Jurkat, Clone E6-1 (cell line): ENCODE results near the gene ABCC3.
A peak's percentile ranks its signal among the peaks of the same experiment; 100 is the strongest.
"Not testable (repeated sequence)": the region's sequence is repeated elsewhere in the genome, so short reads cannot be mapped to it uniquely, and the experiment has no call there.

Experiments
- DNase-seq: peaks from one replicate; pipeline ENCODE4 v3.0.0-alpha.2; 2011; ENCODE audit warnings: low read depth, low spot score
- H3K4me3 ChIP-seq: 2 replicates; pipeline ENCODE4 v1.5.1; 2011; ENCODE audit warnings: mild to moderate bottlenecking, low read length, control low read depth, moderate library complexity

ABCC3 gene

GRCh38 chr17:50690887-50691549 is 56.3 kb downstream of the ABCC3 start:
- no peak for DNase-seq
- no peak overlapping the region for H3K4me3 ChIP-seq

- H3K4me3 ChIP-seq = no peak overlapping the region
- DNase-seq = no peak
Measured at GRCh38 chr17:50691550-50692447, 57.1 kb downstream of the ABCC3 start.

- DNase-seq = no peak
- no peak overlapping the region for H3K4me3 ChIP-seq
Measured at GRCh38 chr17:50692448-50693035, 57.9 kb downstream of the ABCC3 start.

GRCh38 chr17:50693036-50693682 is 58.5 kb downstream of the ABCC3 start:
- no peak for DNase-seq
- H3K4me3 ChIP-seq = no peak overlapping the region

- DNase-seq = no peak
- no peak overlapping the region for H3K4me3 ChIP-seq
Measured at GRCh38 chr17:50696365-50696879, 61.7 kb downstream of the ABCC3 start.

- H3K4me3 ChIP-seq = no peak overlapping the region
- DNase-seq = no peak
Measured at GRCh38 chr17:50697062-50697461, 62.4 kb downstream of the ABCC3 start.

GRCh38 chr17:50697663-50698272 is 63.1 kb downstream of the ABCC3 start:
- no peak for DNase-seq

GRCh38 chr17:50699410-50699809 is 64.7 kb downstream of the ABCC3 start:
- no peak overlapping the region for H3K4me3 ChIP-seq
- no peak for DNase-seq

More at GRCh38 chr17:50697663-50698272, 63.1 kb downstream of the ABCC3 start:
- no peak overlapping the region for H3K4me3 ChIP-seq

- H3K4me3 ChIP-seq = no peak overlapping the region
- DNase-seq = no peak
Measured at GRCh38 chr17:50703162-50703561, 68.5 kb downstream of the ABCC3 start.

GRCh38 chr17:50707289-50708049 is 72.8 kb downstream of the ABCC3 start, which contains the start of gene ANKRD40:
ANKRD40 (minus strand) TSS chr17:50707914; CDS start chr17:50707654, 260 bp downstream.
- DNase-seq = peak; percentile 86
- H3K4me3 ChIP-seq = peak within 1 kb of the TSS; percentile 91

- H3K4me3 ChIP-seq = peak overlapping the region; percentile 91
- DNase-seq = peak; percentile 29
Measured at GRCh38 chr17:50708050-50709000, 73.6 kb downstream of the ABCC3 start.

- H3K4me3 ChIP-seq = peak overlapping the region; percentile 91
- not testable (repeated sequence) for DNase-seq
Measured at GRCh38 chr17:50709053-50709452, 74.4 kb downstream of the ABCC3 start.

- no peak for DNase-seq
Measured at GRCh38 chr17:50710025-50710424, 75.3 kb downstream of the ABCC3 start.

GRCh38 chr17:50710650-50711049 is 76.0 kb downstream of the ABCC3 start:
- no peak for DNase-seq
- H3K4me3 ChIP-seq = no peak overlapping the region

More at GRCh38 chr17:50710025-50710424, 75.3 kb downstream of the ABCC3 start:
- H3K4me3 ChIP-seq = no peak overlapping the region

GRCh38 chr17:50712641-50713040 is 78.0 kb downstream of the ABCC3 start:
- no peak for DNase-seq
- H3K4me3 ChIP-seq = no peak overlapping the region

- H3K4me3 ChIP-seq = no peak overlapping the region
- no peak for DNase-seq
Measured at GRCh38 chr17:50715471-50715870, 80.8 kb downstream of the ABCC3 start.
